Upper lobe of left lung (tissue), 6 donors: Measurements from ENCODE around the gene AMPD3. TPM values are rescaled to one million over a fixed set of nuclear protein-coding genes. Genes with fewer than 3 reads are reported as not detected.

Source experiments
- ATAC-seq, 2 donors: fragments of 200-7000 bp; cut with Tn5 transposase; one replicate each; pipeline ENCODE4 v1.9.1; 2022; ENCODE audit warnings: mild to moderate bottlenecking in 2 of 2, moderate library complexity in 2 of 2; ENCODE audit not compliant: low FRiP score in 2 of 2
- DNase-seq, 2 donors: peaks; one replicate each; pipeline ENCODE4 v3.0.0-alpha.2; 2019 to 2020
- H3K27ac ChIP-seq, 4 donors: fragments of 200-600 bp; sonication (generic); one replicate each; pipeline ENCODE4 v1.5.1; 2016 to 2019
- H3K27me3 ChIP-seq, 4 donors: fragments of 200-600 bp; sonication (generic); one replicate each; pipeline ENCODE4 v1.5.1; 2017 to 2019
- H3K36me3 ChIP-seq, 4 donors: fragments of 200-600 bp; sonication (generic); one replicate each; pipeline ENCODE4 v1.5.1; 2016 to 2019
- H3K4me1 ChIP-seq, 4 donors: fragments of 200-600 bp; sonication (generic); one replicate each; pipeline ENCODE4 v1.5.1; 2018 to 2019
- H3K4me3 ChIP-seq, 4 donors: fragments of 200-600 bp; sonication (generic); one replicate each; pipeline ENCODE4 v1.5.1; 2017 to 2019; ENCODE audit warnings: mild to moderate bottlenecking in 2 of 4, moderate library complexity in 1 of 4
- H3K9me3 ChIP-seq, 4 donors: fragments of 200-600 bp; sonication (generic); one replicate each; pipeline ENCODE4 v1.5.1; 2018 to 2019
- EP300 ChIP-seq, 4 donors: sonication (generic); formaldehyde crosslinking; IDR thresholded peaks; one replicate each; pipeline ENCODE4 v1.5.1; 2017; ENCODE audit warnings: antibody characterized with exemption in 4 of 4, control low read depth in 2 of 4
- POLR2A ChIP-seq, 4 donors: fragments of 450-650 bp; IDR thresholded peaks; one replicate each; pipeline ENCODE4 v1.5.1; 2016 to 2017; ENCODE audit warnings: antibody characterized with exemption in 4 of 4, mild to moderate bottlenecking in 2 of 4
- POLR2AphosphoS5 ChIP-seq, 2 donors: sonication (generic); formaldehyde crosslinking; IDR thresholded peaks; one replicate each; pipeline ENCODE4 v1.5.1; 2017; ENCODE audit warnings: antibody characterized with exemption in 2 of 2
- WGBS, 2 donors: methylation state at CpG; one replicate each; pipeline ENCODE4 v1.1.5; 2017 to 2018; 5-methylcytosine and 5-hydroxymethylcytosine counted together
- total RNA-seq, 6 donors: library from RNA; depleted of rRNA in 4 of 6; stranded (reverse); fragments of >200 nt in 4 of 6; gene quantifications; one replicate each; pipeline versions ENCODE4 v1.1.0 to v1.2.1, GENCODE V29; 2016 to 2021
- TF ChIP-seq, protein P1 (sequence below), 6 experiments: fragments of 450-650 bp in 4 of 6; fragments of 200-600 bp in 2 of 6; sonication (generic) in 2 of 6; IDR thresholded peaks; one replicate each; pipeline ENCODE4 v1.5.1; 2016 to 2019; ENCODE audit warnings: antibody characterized with exemption in 6 of 6
- donor health status: DM: no; HTN: no; CAD: no; lungs with moderate emphysema.
- donor health status: DM: no; HTN: yes; CAD: no; lungs with severe emphysema.

Gene AMPD3
- total RNA-seq, 6 donors from 2014 or later, result 5.4 to 49.2 (median 9.3) TPM

GRCh38 chr11:10518891-10519290, 63.8 kb downstream of the AMPD3 start:
- peaks cover 6 to 11% (median 9%) of the 10 kb centered on the region in 4 donors for H3K4me1 ChIP-seq
- no peak overlapping the region for H3K27ac ChIP-seq
- no peaks in the 10 kb centered on the region for H3K27me3 ChIP-seq
- H3K36me3 ChIP-seq, result peaks cover 0 to 45% (median 6%) of the 10 kb centered on the region in 4 donors
- no peak overlapping the region for H3K4me3 ChIP-seq
- no peak for DNase-seq
- TF ChIP-seq POLR2AphosphoS5 (IDR thresholded peaks at IDR 0.05), result no peak
- no peak for TF ChIP-seq POLR2A (IDR thresholded peaks at IDR 0.05)
- no peak for TF ChIP-seq EP300 (IDR thresholded peaks at IDR 0.05)
- TF ChIP-seq, protein P1, sequence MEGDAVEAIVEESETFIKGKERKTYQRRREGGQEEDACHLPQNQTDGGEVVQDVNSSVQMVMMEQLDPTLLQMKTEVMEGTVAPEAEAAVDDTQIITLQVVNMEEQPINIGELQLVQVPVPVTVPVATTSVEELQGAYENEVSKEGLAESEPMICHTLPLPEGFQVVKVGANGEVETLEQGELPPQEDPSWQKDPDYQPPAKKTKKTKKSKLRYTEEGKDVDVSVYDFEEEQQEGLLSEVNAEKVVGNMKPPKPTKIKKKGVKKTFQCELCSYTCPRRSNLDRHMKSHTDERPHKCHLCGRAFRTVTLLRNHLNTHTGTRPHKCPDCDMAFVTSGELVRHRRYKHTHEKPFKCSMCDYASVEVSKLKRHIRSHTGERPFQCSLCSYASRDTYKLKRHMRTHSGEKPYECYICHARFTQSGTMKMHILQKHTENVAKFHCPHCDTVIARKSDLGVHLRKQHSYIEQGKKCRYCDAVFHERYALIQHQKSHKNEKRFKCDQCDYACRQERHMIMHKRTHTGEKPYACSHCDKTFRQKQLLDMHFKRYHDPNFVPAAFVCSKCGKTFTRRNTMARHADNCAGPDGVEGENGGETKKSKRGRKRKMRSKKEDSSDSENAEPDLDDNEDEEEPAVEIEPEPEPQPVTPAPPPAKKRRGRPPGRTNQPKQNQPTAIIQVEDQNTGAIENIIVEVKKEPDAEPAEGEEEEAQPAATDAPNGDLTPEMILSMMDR (IDR thresholded peaks at IDR 0.05), result no peak
- H3K9me3 ChIP-seq, result no peaks in the 10 kb centered on the region
- 94 to 96% methylated on average over 2 of the region's 2 CpGs for whole genome bisulfite sequencing, 2 donors
- ATAC-seq, result no peak

- H3K27me3 ChIP-seq, result no peaks in the 10 kb centered on the region
- ATAC-seq (no peak), DNase-seq (no peak)
- H3K27ac ChIP-seq, result no peak overlapping the region
- H3K9me3 ChIP-seq, result no peaks in the 10 kb centered on the region
- no peak overlapping the region for H3K4me3 ChIP-seq
- peaks cover 5 to 15% (median 9%) of the 10 kb centered on the region in 4 donors for H3K4me1 ChIP-seq
- no peak for TF ChIP-seq POLR2A (IDR thresholded peaks at IDR 0.05)
- TF ChIP-seq POLR2AphosphoS5 (IDR thresholded peaks at IDR 0.05), result no peak
- TF ChIP-seq, protein P1 (IDR thresholded peaks at IDR 0.05), result no peak
- H3K36me3 ChIP-seq, result peaks cover 0 to 50% (median 6%) of the 10 kb centered on the region in 4 donors
- 96 to 100% methylated on average over 2 of the region's 2 CpGs for WGBS, 2 donors
These were observed 64.6 kb downstream of the AMPD3 start for GRCh38 chr11:10519630-10520029.

- 93% methylated on average over 2 of the region's 2 CpGs for WGBS, 2 donors
- peaks cover 0 to 57% (median 6%) of the 10 kb centered on the region in 4 donors for H3K36me3 ChIP-seq
- H3K9me3 ChIP-seq, result no peaks in the 10 kb centered on the region
- no peaks in the 10 kb centered on the region for H3K27me3 ChIP-seq
- DNase-seq, result no peak
- TF ChIP-seq EP300 (IDR thresholded peaks at IDR 0.05), result no peak
- no peak for TF ChIP-seq POLR2AphosphoS5 (IDR thresholded peaks at IDR 0.05)
- TF ChIP-seq POLR2A (IDR thresholded peaks at IDR 0.05), result no peak
- H3K27ac ChIP-seq, result no peak overlapping the region
- no peak for ATAC-seq
- no peak overlapping the region for H3K4me3 ChIP-seq
- H3K4me1 ChIP-seq, result peaks cover 5 to 19% (median 11%) of the 10 kb centered on the region in 4 donors
These were observed 65.5 kb downstream of the AMPD3 start for GRCh38 chr11:10520562-10520961.

GRCh38 chr11:10522276-10522675, 67.2 kb downstream of the AMPD3 start:
- no peak for ATAC-seq
- no peak for DNase-seq
- Histone ChIP-seq H3K36me3 (peaks cover under 1 to 61% (median 6%) of the 10 kb centered on the region in 4 donors), H3K9me3 (no peaks in the 10 kb centered on the region), H3K27me3 (no peaks in the 10 kb centered on the region), H3K27ac (peak overlapping the region in 3 of 4 donors; percentile 20 to 76 (median 36)), H3K4me1 (peaks cover 5 to 19% (median 11%) of the 10 kb centered on the region in 4 donors), H3K4me3 (no peak overlapping the region)
- no peak for TF ChIP-seq POLR2A (IDR thresholded peaks at IDR 0.05)
- TF ChIP-seq EP300 (IDR thresholded peaks at IDR 0.05), result no peak
- TF ChIP-seq POLR2AphosphoS5 (IDR thresholded peaks at IDR 0.05), result no peak
- WGBS, 2 donors, result 55 to 72% methylated on average over 1 of the region's 1 CpG

DNA sequence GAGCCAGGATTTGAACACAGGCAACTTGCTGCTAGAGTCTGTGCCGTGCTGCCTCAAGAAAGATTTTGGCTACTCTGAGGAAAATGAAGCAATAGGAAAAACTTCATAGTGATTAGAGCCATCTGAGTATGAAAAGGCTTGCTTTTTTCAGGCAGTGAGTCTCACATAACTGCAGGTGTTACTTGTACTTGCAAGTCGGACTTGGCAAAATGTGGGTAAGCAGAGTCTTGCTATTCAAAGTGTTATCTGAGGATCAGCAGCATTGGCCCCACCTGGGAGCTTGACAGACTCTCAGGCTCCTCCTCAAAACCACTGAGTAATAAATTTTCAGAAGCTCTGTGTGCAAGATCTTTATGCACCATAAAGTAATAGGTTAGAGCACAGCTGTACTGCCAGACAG, 67.9 kb downstream of the AMPD3 start:
- Histone ChIP-seq H3K9me3 (no peaks in the 10 kb centered on the region), H3K36me3 (peaks cover 3 to 65% (median 6%) of the 10 kb centered on the region in 4 donors), H3K27ac (peak overlapping the region in 2 of 4 donors; percentile 7 to 50), H3K4me3 (no peak overlapping the region), H3K27me3 (no peaks in the 10 kb centered on the region), H3K4me1 (peaks cover 5 to 19% (median 11%) of the 10 kb centered on the region in 4 donors)
- 51 to 77% methylated on average over 2 of the region's 2 CpGs for WGBS, 2 donors
- no peak for TF ChIP-seq EP300 (IDR thresholded peaks at IDR 0.05)
- TF ChIP-seq POLR2A (IDR thresholded peaks at IDR 0.05), result no peak
- TF ChIP-seq, protein P1 (IDR thresholded peaks at IDR 0.05), result no peak
- TF ChIP-seq POLR2AphosphoS5 (IDR thresholded peaks at IDR 0.05), result no peak
- DNase-seq (no peak), ATAC-seq (no peak)

- H3K27ac ChIP-seq, result peak overlapping the region in 2 of 4 donors; percentile 60
- H3K27me3 ChIP-seq, result no peaks in the 10 kb centered on the region
- peaks cover 5 to 19% (median 11%) of the 10 kb centered on the region in 4 donors for H3K4me1 ChIP-seq
- DNase-seq (no peak), ATAC-seq (no peak)
- peaks cover 3 to 67% (median 7%) of the 10 kb centered on the region in 4 donors for H3K36me3 ChIP-seq
- no peaks in the 10 kb centered on the region for H3K9me3 ChIP-seq
- 48 to 68% methylated on average over 1 of the region's 1 CpG for WGBS, 2 donors
- TF ChIP-seq EP300 (IDR thresholded peaks at IDR 0.05) (peak in 1 of 4 donors; percentile 34), POLR2AphosphoS5 (IDR thresholded peaks at IDR 0.05) (no peak)
- no peak overlapping the region for H3K4me3 ChIP-seq
These were observed 69.4 kb downstream of the AMPD3 start for GRCh38 chr11:10524471-10524870.
